ENCODE measurements around the gene IQSEC3.
A peak's percentile ranks its signal among the peaks of the same experiment; 100 is the strongest.
"Not testable (repeated sequence)": the region's sequence is repeated elsewhere in the genome, so short reads cannot be mapped to it uniquely, and the experiment has no call there.

IQSEC3 gene

DNA sequence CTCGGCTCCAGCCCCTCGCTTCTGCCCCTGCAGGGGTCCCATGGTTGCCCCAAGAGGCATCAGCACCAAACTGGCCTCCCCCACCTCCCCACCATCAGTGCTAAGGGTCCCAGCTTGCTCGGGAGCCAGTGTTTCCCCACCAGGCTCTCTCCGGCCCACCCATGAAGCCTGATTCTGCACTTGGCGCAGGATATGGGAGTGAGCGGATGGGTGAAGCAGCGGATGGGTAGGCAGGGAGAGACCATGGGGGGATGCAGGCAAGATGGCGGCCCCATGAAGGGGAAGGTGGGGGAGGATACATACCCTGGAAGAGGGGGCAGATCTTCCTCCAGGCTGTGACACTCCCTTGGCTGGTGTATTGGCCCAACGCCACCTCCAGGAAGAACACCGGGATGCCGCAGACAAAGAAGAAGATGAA, 137.7 kb downstream of the IQSEC3 start:
- DNase-seq = no peak

DNA sequence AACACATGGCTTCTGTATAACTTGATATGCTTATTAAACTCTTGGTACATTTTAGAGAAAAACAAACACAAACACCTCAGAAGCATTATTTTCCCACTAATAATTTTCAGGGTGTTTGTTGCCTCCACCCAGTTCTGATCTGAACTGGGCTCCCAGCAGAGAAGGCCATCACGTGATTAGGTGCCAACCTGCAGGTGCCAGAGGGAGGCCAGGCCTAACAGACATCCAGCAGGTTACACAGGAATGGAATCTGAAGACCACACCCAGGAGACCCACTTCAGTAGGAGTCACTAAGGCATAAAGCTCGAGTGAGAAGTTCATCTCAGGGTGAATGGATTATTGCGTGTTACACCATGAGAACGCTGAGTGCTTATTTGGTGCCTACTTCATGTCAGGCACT, 138.5 kb downstream of the IQSEC3 start:
- no peak for DNase-seq

DNA sequence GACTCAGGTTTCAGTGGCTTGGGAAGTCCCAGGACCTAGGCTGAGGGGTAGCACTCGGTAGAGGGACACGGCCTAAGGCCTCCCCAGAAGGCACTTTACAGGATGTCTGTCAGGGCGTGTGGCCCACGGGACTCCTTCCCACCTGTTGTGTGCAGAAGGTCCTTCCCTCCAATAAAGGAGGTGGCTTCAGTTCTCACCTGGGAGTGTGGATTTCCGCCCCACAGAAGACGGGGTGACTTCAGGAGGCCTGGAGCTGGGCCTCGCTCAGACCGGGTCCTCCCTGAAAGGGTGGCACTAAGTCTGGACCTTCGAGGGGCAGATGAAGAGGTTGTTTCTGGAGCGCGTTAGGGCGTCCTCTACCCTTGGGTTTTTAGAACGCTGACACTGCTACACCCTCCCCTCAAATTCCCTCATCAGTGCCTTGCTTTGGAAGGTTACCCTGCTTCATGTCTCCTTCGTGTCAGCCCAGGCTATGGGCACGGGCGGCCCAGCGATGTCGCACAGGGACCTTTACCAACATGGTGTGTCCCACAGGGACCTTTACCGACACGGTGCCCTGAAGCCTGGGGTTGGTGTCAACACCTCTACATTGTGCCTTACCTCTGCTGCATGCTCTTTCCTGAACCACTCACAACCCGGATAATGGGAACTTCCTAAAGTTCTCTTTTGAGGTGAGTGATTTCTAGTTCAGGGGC, 140.3 kb downstream of the IQSEC3 start:
- DNase-seq = no peak

DNA sequence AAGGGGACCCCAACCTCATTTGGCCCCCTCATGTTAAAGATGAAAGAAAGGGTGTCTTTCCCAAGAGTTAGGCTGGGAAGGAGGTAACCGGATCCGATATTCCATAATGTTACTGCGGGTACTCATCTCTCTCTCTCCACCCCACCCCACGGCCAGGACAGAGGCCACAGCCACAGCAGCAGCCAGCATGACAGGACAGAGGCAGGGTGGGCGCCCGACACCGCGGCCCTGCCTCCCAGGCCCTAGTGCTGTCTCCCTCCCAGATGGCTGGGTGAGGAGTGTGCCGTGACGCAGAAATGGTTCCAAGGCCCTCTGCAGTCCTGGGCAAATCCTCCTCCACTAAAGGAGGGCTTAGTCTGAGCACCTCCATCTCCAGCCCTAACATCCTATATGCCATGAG, 141.2 kb downstream of the IQSEC3 start:
- DNase-seq = no peak

DNA sequence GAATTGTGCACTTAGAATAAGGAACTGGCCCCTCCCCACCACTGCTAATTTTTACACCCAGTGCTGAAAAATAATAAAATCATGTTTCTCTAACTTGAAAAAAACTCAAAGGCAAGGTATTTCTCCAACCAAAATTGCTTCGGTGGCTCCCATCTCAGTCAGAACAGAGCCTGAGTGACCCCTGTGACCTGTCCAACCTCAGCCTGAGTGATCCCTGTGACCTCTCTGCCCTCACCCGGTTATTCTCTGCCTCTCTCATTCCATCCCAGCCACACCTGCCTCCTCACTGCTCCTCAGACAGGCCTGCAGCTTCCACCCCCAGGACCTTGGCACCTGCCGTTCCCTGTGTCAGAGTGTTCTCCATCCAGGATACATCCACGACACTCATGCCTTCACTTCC, 142.2 kb downstream of the IQSEC3 start:
- DNase-seq = no peak

DNA sequence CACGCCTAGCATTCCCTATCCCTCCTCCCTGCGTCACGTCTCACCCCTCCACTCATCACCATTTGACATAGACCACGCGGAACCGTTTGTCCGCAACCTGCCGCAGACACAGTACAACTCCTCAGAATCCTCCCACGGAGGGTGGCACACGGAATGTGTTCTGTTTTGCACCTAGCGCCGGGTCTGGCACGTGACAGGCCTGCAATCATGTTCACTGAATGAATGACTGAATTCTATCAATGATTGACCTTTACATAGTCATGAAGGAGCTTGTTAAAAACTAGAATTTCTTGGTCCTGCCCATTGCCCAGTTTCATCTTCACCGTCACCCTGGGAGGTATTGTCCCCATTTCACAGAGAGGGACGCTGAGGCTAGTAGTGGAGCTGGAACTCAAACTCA, 142.7 kb downstream of the IQSEC3 start:
- DNase-seq = no peak

DNA sequence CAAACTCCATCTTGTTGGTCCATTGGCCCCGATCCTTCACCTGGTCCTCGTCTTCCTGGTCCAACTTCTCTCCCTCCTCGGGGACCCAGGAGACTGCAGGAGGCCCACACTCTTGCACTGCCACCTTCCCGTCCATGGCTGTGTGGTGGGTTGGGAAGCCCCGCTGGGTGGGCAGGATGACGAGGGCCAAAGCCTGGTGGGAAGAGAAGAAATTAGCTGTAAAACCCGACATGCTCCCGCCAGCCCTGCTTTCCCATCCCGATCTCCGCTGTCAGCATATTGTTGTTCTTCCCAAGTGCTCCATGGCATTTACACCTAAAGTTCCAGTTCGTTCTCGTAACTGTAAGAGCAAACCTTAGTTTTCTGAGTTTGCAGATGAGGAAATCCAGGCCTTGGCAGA, 143.3 kb downstream of the IQSEC3 start:
- no peak for DNase-seq

DNA sequence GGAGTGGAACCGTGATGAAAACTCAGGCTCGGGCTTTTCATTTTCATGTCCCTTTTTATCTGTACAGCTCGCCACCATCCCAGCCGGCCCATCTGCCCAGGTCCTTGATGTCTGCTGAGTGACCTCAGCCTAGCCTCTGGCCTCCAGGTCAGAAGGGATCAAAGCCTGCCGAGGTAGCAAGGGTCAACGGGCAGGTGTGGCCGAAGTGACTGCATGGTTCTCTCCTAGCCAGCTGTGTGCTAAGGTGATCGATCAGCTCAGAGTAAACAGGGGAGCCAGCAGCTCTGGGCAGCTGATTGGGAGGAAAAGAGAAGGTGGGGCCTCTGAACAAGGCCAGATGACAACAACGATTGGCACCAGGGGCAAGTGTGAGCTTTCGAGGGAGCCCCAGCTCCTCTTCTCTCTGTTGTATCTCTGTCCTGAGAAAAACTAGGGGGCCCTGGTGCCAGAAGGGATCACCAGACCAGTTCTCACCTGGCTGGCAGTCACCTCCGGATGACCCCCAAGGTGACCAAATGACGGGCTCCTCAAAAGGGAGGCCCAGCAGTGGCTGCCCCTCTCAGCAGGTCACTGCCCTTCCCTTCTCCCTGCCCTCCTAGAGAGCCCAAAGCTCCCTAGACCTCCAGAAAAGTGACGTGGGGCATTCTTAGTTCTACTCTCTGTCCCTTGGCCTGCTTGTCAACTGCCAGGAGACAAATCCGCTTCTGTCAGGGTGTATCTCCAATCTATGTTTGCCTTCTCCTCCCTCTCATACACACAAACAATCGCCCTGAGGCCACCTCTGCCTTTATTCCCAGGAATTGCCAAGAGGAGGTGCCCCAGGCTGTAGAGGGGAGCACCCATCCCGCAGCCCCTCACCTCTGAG, 143.9 kb downstream of the IQSEC3 start:
- no peak for DNase-seq

DNA sequence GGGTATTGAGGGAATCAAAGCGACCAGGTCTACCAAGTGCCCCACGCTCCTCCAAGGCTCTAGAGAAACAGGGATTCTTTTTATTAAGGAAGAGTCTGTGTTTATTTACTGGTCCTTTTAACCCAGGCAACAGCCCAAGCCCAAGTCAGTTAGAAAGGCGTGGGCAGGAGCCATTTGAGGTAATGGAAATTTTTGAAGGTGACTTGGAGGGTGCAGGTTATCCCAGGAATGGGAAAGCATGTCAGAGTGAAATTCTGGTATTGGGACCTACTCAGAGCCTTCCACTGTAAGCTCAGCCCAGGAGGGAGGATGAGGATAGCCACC, 144.5 kb downstream of the IQSEC3 start:
- no peak for DNase-seq

DNA sequence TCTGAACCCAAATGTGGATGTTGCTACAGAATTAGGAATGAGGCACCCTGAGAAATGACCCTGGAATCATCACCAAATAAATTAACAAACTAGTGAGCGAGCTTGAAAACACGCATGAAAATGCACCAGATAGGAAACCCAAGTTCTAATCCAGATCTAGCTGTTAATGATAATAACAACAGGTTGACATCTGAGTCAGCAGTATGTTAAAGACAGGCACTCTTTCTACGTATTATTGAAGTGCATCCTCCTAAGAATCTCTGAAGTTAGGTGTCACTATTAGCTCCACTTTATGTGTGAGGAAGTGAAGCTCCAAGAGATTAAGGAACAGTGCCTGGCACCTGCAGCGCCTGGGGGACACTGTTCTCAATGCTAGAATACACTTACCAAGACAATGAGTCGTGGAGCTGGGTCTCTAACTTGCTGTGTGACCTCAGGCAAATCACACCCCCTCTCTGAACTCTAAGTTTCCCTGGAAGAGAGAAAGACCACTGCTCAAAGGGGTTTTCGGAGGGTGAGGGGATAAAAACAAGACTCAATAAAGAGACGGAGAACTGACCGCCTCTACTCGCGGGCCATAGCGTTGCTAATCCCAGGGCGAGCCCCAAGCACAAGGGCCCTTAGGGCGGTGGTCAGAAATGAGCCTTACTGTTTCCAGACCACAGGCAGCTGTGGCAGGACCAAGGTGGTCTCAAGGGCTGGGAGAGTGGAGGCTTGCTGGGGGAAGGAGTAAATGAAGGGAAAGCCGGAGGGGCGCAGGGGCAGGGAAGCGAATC, 145.3 kb downstream of the IQSEC3 start:
- DNase-seq = no peak

DNA sequence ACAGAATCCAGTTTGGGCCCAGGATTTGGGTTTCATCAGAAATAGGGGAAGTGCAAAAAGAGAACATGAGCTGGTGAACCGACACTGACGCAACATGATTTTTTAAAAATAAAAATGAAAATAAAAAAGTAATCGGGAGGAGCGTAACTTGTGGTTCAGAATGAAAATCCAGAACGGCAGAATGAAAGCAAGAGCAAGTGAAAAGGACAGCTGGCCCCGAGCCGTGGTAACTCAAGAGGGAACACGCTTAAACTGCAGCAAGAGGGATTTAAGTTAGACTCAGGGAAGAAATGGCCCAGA, 145.8 kb downstream of the IQSEC3 start:
- DNase-seq = no peak

DNA sequence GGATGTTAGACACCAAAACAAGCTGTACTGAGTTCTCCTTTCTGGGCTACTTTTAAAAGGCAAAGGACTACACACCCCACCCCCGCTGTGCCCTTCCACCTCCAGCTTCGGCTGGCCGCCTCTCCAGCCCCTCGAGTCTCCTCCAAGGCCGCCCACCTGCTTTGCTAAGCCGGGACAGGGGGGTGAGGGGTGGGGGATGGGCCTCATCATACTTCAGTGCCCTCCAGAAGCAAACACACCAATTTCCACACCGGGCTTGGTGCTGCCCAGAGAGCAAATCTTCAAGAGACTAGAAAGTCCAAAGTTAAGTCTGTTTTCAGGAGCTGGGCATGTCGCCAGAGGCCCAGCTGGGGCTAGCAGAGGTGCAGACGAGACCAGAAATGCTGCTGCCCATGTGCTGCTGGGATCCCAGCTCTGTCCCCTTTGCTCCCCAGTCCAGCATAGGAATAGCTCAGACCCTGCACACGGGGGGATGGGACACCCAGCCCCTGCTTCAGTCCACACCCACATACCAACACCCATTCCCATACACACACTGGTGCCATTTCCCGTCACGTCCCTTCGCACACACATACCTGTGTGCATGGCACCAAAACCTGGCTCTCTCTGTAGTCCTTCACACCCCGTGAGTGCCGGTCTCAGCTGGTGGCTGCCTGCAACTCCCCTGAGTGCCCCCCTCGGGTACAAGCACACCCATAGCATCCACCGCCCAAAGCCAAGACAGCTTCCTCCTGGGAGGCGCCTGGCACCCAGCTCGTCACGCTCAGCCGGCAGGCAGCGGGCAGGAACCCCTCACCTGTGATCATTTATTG, 146.4 kb downstream of the IQSEC3 start:
- no peak for DNase-seq

DNA sequence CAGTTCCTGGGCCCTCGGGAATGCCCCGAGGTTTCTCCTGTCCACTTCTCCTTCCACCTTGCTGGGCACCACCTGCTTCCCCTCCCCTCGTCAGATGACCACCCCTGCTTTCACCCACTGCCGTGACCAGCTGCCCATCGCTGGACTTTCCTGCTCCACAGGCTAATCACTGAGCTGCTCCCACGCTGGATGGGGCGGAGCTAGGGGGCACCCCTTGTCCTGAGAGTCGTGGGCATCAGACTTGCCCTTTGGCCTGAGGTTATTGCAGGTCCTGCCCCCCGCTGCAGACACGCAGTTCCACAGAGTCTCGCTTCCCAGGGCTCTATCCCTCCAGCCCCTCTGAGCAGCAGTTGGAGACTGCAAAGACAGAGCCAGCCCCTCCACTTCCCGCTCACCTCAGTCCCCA, 147.0 kb downstream of the IQSEC3 start:
- no peak for DNase-seq

DNA sequence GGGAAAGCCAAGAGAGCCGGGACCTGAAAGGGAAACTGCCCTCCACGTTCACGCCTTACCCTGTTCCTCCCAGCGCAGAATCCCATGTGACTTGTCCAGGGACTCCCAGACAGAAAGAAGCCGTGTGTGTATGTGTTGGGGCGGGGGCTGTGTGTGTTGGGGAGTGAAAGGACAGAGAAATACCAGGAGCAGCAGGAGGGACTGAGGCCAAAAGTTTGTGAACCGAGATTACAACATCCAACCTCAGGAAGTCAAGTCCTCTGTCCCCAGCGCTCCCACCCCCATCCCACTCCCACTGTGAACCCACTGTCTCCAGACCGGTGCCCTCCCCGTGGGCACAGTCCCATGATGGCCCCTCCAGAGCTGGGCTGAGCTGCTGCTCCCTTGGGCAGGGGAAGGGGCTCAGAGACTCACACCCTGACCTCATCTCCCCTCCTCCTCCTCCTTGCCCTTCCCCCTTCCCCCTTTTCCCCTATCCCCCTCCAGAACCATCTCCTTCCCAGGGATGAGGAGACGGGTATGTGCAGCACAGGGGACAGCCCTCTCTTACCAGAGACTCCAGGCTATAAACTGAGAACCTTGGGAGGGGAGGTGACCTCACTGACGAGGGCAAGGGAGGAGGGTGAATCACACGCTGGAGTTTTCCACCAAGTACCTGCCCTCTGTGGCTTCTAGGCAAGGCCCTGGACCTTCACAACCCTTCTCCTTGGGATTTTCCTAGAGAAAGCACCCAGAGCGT, 147.6 kb downstream of the IQSEC3 start, which contains the start of gene SLC6A12:
Gene SLC6A12 (minus strand): TSS at position 155 of the 739 bp plus-strand sequence. CDS start 4,171 bp downstream, outside the sequence.
- no peak for DNase-seq

DNA sequence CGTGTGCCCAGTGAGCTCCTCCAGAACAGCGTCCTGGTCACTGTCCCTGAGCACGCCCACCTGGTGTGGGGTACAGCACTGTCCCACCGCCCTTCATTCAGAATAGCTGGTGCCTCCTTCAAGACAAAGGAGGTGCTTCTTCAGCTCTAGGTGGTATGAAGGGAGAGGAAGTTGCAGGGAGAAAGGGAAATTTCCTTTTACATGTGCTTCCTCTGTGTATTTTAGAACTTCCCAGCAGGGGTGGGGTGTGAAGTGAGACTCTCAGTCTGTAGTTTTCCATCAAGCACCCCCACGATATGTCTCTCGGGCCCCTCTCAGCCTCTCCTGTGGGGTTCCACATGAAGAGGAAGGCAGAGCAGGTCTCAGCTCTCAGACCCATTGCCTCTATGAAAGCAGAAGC, 148.5 kb downstream of the IQSEC3 start:
- no peak for DNase-seq

DNA sequence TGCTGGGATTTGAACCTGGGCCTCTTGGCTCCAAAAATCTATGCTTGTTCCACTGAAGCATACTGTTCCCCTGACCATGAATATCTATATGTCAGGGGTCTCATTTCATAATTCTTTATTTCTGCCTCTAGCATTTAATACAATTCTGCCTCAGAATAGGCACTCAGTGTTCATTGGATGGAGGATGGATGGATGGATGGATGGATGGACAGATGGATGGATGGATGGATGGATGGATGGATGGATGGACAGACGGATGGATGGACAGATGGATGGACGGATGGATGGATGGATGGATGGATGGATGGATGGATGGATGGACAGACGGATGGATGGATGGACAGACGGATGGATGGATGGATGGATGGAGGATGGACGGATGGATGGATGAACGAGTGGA, 150.5 kb downstream of the IQSEC3 start:
- DNase-seq = not testable (repeated sequence)

DNA sequence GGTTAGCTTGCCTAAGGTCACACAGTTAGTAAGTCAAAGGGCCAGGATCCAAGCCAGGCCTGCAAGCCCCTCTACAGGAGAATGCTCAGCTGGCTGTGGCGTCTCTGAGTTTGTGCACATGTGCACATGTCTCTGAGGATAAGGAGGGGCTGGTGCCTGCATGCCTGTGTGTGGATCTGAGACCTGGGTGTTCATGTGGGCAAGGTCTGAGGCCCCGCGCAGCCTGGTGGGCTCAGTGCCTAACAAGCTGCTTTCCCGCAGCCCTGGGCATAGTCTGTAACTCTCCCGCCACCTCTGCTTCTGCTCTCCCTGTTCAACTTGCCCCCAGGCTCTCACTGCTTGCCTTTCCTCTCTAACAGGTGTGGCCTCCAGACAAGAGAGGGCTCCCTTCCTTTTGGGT, 151.7 kb downstream of the IQSEC3 start:
- no peak for DNase-seq

DNA sequence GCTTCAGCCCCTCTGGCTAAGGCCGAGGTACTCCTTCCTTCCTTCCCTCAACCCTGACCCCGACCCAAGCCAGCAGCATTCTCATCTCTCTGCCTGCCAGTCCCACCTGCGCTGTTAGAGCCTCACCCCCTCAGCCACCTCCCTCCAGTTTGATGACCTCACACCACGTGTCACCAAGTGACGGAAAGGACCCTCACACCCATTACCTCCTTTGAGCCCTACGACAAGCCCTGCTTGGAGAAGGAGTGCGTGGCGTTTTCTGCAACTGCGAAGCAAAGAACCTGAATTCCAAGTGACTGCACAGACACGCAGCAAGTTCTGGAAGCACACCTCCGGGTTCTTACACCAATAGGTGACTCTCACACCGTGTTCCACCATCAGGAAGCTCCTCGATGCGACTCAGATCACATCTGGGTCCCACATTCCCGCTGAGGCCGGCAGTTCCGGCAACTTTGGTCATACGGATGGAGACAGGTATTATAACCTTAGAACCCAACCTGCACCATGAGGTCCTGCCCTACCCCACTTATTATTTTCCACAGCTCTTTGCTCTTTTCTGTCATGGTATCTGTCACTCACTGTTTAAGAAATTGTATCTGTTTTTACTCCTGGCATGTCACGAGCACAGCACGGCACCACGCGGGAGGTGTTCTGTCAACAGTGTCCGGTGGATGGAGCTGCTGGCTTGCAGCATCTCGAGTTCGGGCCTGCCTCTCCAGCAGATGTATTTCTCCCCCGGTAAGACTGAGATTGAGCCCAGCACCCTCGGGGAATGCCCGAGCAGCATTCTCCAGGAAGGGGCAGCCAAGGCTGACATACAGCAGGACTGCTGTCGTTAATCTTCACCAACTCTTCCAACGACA, 152.4 kb downstream of the IQSEC3 start:
- no peak for DNase-seq

DNA sequence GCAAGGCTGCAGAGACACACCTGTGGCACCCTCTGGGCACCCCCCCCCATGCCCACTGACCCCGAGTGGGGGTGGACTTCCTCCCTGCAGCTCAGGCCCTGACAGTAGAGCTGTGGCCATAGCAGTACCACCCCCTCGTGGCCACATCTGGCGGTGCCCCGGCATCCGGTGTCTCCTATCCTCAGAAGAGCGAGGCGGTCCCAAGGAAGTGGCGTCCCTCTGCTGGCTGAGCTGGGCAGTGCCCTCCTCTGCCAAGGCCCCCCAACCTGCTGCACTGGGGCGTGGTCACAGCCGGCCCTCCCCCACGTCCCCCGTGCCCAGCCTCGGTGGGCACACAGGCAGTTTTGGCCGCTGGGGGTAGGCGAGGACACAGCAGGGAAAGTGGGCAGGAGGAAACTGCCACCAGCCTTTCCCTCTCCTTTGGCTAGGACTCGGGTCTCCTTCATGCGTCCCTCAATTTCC, 153.4 kb downstream of the IQSEC3 start:
- DNase-seq = peak; percentile 87

DNA sequence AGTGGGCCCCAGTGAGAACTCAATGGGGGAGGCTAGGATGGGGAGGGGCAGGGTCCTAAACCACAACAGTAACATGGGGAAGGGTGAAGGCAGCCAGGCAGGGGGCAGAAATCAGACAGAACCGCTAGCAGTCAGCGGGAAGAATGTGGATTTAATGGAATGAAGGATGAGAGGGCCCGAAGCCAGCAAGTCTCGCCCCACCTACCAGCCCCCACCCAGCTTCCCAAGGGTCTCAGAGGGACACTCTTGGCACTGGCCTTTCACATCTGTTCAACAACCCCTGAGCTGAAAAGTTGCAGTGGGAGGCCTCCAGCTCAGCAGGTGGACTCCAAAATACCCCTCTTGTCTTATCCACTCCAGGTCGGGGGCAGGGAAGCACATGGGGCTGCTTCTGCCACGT, 153.9 kb downstream of the IQSEC3 start:
- no peak for DNase-seq

DNA sequence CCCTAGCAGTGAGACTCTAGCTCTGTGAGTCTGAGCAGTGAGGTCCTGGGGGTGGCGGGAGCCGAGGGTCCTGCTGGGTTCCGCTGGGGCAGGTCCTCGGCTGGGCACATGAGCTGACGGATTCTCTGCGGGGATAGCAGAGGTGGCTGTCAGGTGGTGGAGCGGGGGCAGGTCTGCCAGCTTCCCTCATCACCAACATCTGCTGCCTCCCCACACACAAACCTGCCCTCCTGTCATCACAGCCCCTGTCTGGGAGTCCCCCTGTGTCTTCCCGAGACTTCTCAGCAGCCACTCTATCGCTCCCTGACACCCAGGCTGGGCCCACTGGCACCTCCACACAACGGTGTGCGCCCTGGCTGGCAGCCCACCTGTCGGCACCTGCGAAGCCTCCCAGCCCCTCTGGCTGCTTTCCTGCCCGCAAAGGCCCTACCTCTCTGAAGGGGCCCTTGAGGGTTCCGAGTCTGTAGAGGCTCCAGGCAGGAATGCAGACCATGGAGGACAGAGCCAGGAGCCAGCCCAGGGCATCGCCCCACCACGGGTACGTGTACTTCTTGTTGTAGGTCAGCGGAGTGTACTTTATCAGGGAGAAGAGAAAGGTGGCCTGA, 154.5 kb downstream of the IQSEC3 start:
- DNase-seq = no peak

All from activated CD4-positive, alpha-beta T cell treated with anti-CD3 and anti-CD28 coated beads, Interleukin-10, Interleukin-2, amounts not matched to agents 100 ng/mL and 50 ng/mL, durations not matched to agents 16 hours and 8 hours (primary cell).